Measurements from ENCODE around the gene NSFL1C. TPM values are rescaled to one million over a fixed set of nuclear protein-coding genes. Genes with fewer than 3 reads are reported as not detected.

Gene NSFL1C
- total RNA-seq, 1 donor from 2014 or later, result 51.6 TPM

- peak; percentile 61 for ATAC-seq
- DNase-seq (ENCODE audit: missing footprints), result peak; percentile 40
- intact Hi-C loops (cut with DNase I), result no loop called here
These were observed 23.3 kb upstream of the NSFL1C start for GRCh38 chr20:1489764-1490436.

- ATAC-seq, result no peak
These were observed 22.7 kb upstream of the NSFL1C start for GRCh38 chr20:1489325-1489724.

GRCh38 chr20:1486566-1486965 is 19.9 kb upstream of the NSFL1C start:
- no peak for DNase-seq (ENCODE audit: missing footprints)
- ATAC-seq, result no peak
- intact Hi-C loops (cut with DNase I), result no loop called here

More at GRCh38 chr20:1489325-1489724, 22.7 kb upstream of the NSFL1C start:
- intact Hi-C loops (cut with DNase I), result no loop called here
- DNase-seq (ENCODE audit: missing footprints), result no peak

- no peak for ATAC-seq
- intact Hi-C loops (cut with DNase I), result no loop called here
- DNase-seq (ENCODE audit: missing footprints), result no peak
These were observed 17.9 kb upstream of the NSFL1C start for GRCh38 chr20:1484438-1485116.

GRCh38 chr20:1479831-1480595 is 13.4 kb upstream of the NSFL1C start:
- DNase-seq (ENCODE audit: missing footprints), result no peak
- intact Hi-C loops (cut with DNase I), result no loop called here
- ATAC-seq, result no peak

GRCh38 chr20:1478566-1478965 is 11.9 kb upstream of the NSFL1C start:
- DNase-seq (ENCODE audit: missing footprints) (no peak), ATAC-seq (no peak)
- intact Hi-C loops (cut with DNase I), result no loop called here

GRCh38 chr20:1477896-1478490 is 11.3 kb upstream of the NSFL1C start:
- DNase-seq (ENCODE audit: missing footprints), result no peak
- intact Hi-C loops (cut with DNase I), result no loop called here
- no peak for ATAC-seq

- DNase-seq (ENCODE audit: missing footprints) (no peak), ATAC-seq (no peak)
- intact Hi-C loops (cut with DNase I), result no loop called here
These were observed 8.4 kb upstream of the NSFL1C start for GRCh38 chr20:1474817-1475603.

- intact Hi-C loops (cut with DNase I), result no loop called here
- DNase-seq (ENCODE audit: missing footprints) (no peak), ATAC-seq (no peak)
These were observed 7.7 kb upstream of the NSFL1C start for GRCh38 chr20:1474325-1474724.

- DNase-seq (ENCODE audit: missing footprints), result no peak
- intact Hi-C loops (cut with DNase I), result no loop called here
These were observed 6.9 kb upstream of the NSFL1C start for GRCh38 chr20:1473246-1474220.

GRCh38 chr20:1472556-1473245 is 6.1 kb upstream of the NSFL1C start:
- DNase-seq (ENCODE audit: missing footprints), result no peak
- intact Hi-C loops (cut with DNase I), result no loop called here
- ATAC-seq, result no peak

More at GRCh38 chr20:1473246-1474220, 6.9 kb upstream of the NSFL1C start:
- ATAC-seq, result no peak

- intact Hi-C loops (cut with DNase I), result no loop called here
- ATAC-seq (no peak), DNase-seq (ENCODE audit: missing footprints) (no peak)
These were observed 4.6 kb upstream of the NSFL1C start for GRCh38 chr20:1471242-1471641.

GRCh38 chr20:1469925-1470571 is 3.4 kb upstream of the NSFL1C start:
- DNase-seq (ENCODE audit: missing footprints) (peak; percentile 83), ATAC-seq (peak; percentile 14)
- intact Hi-C loops (cut with DNase I), result loop anchor here (5.0 kb wide), 1 partner anchor 143 kb away; the partner anchor contains the start of gene SDCBP2

GRCh38 chr20:1469306-1469905 is 2.8 kb upstream of the NSFL1C start:
- DNase-seq (ENCODE audit: missing footprints), result no peak
- no peak for ATAC-seq
- intact Hi-C loops (cut with DNase I), result loop anchor here (5.0 kb wide), 1 partner anchor 142 kb away; the partner anchor contains the start of gene SDCBP2

- ATAC-seq, result no peak
- no peak for DNase-seq (ENCODE audit: missing footprints)
- intact Hi-C loops (cut with DNase I), result loop anchor here (5.0 kb wide), 1 partner anchor 141 kb away; the partner anchor contains the start of gene SDCBP2
These were observed 1.5 kb upstream of the NSFL1C start for GRCh38 chr20:1468117-1468624.

All from Right ventricle myocardium inferior (tissue), 1 donor.